Measurements from ENCODE around the gene PP2D1.
"Not testable (repeated sequence)": the region's sequence is repeated elsewhere in the genome, so short reads cannot be mapped to it uniquely, and the experiment has no call there.

The PP2D1 gene

GRCh38 chr3:20012164-20012563, at the start of gene PP2D1:
TSS of gene PP2D1 (minus strand) at chr3:20012264. CDS start at chr3:20012072, 192 bp downstream.
- Mint-ChIP-seq H3K9me3 (no peaks in the 10 kb centered on the region), H3K4me1 (no peaks in the 10 kb centered on the region), H3K27ac (no peak within 1 kb of the TSS), H3K36me3 (no peaks in the 10 kb centered on the region), H3K27me3 (no peaks in the 10 kb centered on the region), H3K4me3 (no peak within 1 kb of the TSS)

- Mint-ChIP-seq H3K4me1 (peaks cover 55% of the 10 kb centered on the region), H3K4me3 (no peak overlapping the region)
Observed at GRCh38 chr3:20060974-20061685, 49.1 kb upstream of the PP2D1 start.

GRCh38 chr3:20059929-20060328, 47.9 kb upstream of the PP2D1 start:
- peaks cover 45% of the 10 kb centered on the region for H3K4me1 Mint-ChIP-seq
- no peaks in the 10 kb centered on the region for H3K9me3 Mint-ChIP-seq
- no peak overlapping the region for H3K27ac Mint-ChIP-seq
- no peaks in the 10 kb centered on the region for H3K27me3 Mint-ChIP-seq
- no peak overlapping the region for H3K4me3 Mint-ChIP-seq
- peaks cover 3% of the 10 kb centered on the region for H3K36me3 Mint-ChIP-seq

More at GRCh38 chr3:20060974-20061685, 49.1 kb upstream of the PP2D1 start:
- Mint-ChIP-seq H3K36me3 (peaks cover 3% of the 10 kb centered on the region), H3K27me3 (no peaks in the 10 kb centered on the region), H3K27ac (no peak overlapping the region), H3K9me3 (no peaks in the 10 kb centered on the region)

- no peak overlapping the region for H3K27ac Mint-ChIP-seq
- H3K4me1 Mint-ChIP-seq = peaks cover 29% of the 10 kb centered on the region
- H3K4me3 Mint-ChIP-seq = no peak overlapping the region
- H3K36me3 Mint-ChIP-seq = peaks cover 5% of the 10 kb centered on the region
- no peaks in the 10 kb centered on the region for H3K27me3 Mint-ChIP-seq
- H3K9me3 Mint-ChIP-seq = no peaks in the 10 kb centered on the region
Observed at GRCh38 chr3:20057612-20058180, 45.6 kb upstream of the PP2D1 start.

- Mint-ChIP-seq H3K36me3 (peaks cover 5% of the 10 kb centered on the region), H3K9me3 (no peaks in the 10 kb centered on the region), H3K4me3 (no peak overlapping the region), H3K27me3 (no peaks in the 10 kb centered on the region), H3K27ac (no peak overlapping the region), H3K4me1 (peaks cover 31% of the 10 kb centered on the region)
Observed at GRCh38 chr3:20056725-20057611, 44.9 kb upstream of the PP2D1 start.

GRCh38 chr3:20055842-20056241, 43.8 kb upstream of the PP2D1 start:
- no peak overlapping the region for H3K4me3 Mint-ChIP-seq
- H3K36me3 Mint-ChIP-seq = peaks cover 5% of the 10 kb centered on the region
- peaks cover 35% of the 10 kb centered on the region for H3K4me1 Mint-ChIP-seq
- no peak overlapping the region for H3K27ac Mint-ChIP-seq
- H3K9me3 Mint-ChIP-seq = no peaks in the 10 kb centered on the region
- H3K27me3 Mint-ChIP-seq = no peaks in the 10 kb centered on the region

- Mint-ChIP-seq H3K36me3 (peaks cover 5% of the 10 kb centered on the region), H3K4me1 (peaks cover 39% of the 10 kb centered on the region), H3K4me3 (no peak overlapping the region), H3K27ac (no peak overlapping the region), H3K27me3 (no peaks in the 10 kb centered on the region), H3K9me3 (no peaks in the 10 kb centered on the region)
Observed at GRCh38 chr3:20055020-20055775, 43.1 kb upstream of the PP2D1 start.

- Mint-ChIP-seq H3K4me1 (peaks cover 38% of the 10 kb centered on the region), H3K4me3 (no peak overlapping the region), H3K27me3 (no peaks in the 10 kb centered on the region), H3K36me3 (peaks cover 2% of the 10 kb centered on the region), H3K27ac (no peak overlapping the region), H3K9me3 (no peaks in the 10 kb centered on the region)
Observed at GRCh38 chr3:20054549-20054987, 42.5 kb upstream of the PP2D1 start.

GRCh38 chr3:20052851-20053250, 40.8 kb upstream of the PP2D1 start:
- H3K27ac Mint-ChIP-seq = peak overlapping the region; percentile 20
- no peak overlapping the region for H3K4me3 Mint-ChIP-seq

GRCh38 chr3:20051123-20051806, 39.2 kb upstream of the PP2D1 start:
- Mint-ChIP-seq H3K4me3 (no peak overlapping the region), H3K9me3 (no peaks in the 10 kb centered on the region), H3K27me3 (no peaks in the 10 kb centered on the region), H3K27ac (no peak overlapping the region), H3K36me3 (peaks cover 2% of the 10 kb centered on the region), H3K4me1 (peaks cover 63% of the 10 kb centered on the region)

More at GRCh38 chr3:20052851-20053250, 40.8 kb upstream of the PP2D1 start:
- no peaks in the 10 kb centered on the region for H3K27me3 Mint-ChIP-seq
- peaks cover 47% of the 10 kb centered on the region for H3K4me1 Mint-ChIP-seq
- H3K36me3 Mint-ChIP-seq = peaks cover 2% of the 10 kb centered on the region
- H3K9me3 Mint-ChIP-seq = no peaks in the 10 kb centered on the region

- H3K4me1 Mint-ChIP-seq = peaks cover 86% of the 10 kb centered on the region
- H3K27me3 Mint-ChIP-seq = no peaks in the 10 kb centered on the region
- no peaks in the 10 kb centered on the region for H3K9me3 Mint-ChIP-seq
- H3K27ac Mint-ChIP-seq = no peak overlapping the region
- H3K4me3 Mint-ChIP-seq = no peak overlapping the region
- no peaks in the 10 kb centered on the region for H3K36me3 Mint-ChIP-seq
Observed at GRCh38 chr3:20047976-20048883, 36.2 kb upstream of the PP2D1 start.

GRCh38 chr3:20047341-20047779, 35.3 kb upstream of the PP2D1 start:
- H3K4me3 Mint-ChIP-seq = no peak overlapping the region
- no peak overlapping the region for H3K27ac Mint-ChIP-seq
- H3K27me3 Mint-ChIP-seq = no peaks in the 10 kb centered on the region
- peaks cover 89% of the 10 kb centered on the region for H3K4me1 Mint-ChIP-seq
- no peaks in the 10 kb centered on the region for H3K36me3 Mint-ChIP-seq
- H3K9me3 Mint-ChIP-seq = no peaks in the 10 kb centered on the region

- H3K4me3 Mint-ChIP-seq = no peak overlapping the region
- H3K27me3 Mint-ChIP-seq = no peaks in the 10 kb centered on the region
- H3K27ac Mint-ChIP-seq = no peak overlapping the region
- H3K4me1 Mint-ChIP-seq = peaks cover 89% of the 10 kb centered on the region
- no peaks in the 10 kb centered on the region for H3K9me3 Mint-ChIP-seq
- H3K36me3 Mint-ChIP-seq = no peaks in the 10 kb centered on the region
Observed at GRCh38 chr3:20046556-20046955, 34.5 kb upstream of the PP2D1 start.

- H3K4me1 Mint-ChIP-seq = peaks cover 77% of the 10 kb centered on the region
- not testable (repeated sequence) for H3K27ac Mint-ChIP-seq, H3K9me3 Mint-ChIP-seq, H3K4me3 Mint-ChIP-seq, H3K27me3 Mint-ChIP-seq, H3K36me3 Mint-ChIP-seq
Observed at GRCh38 chr3:20045141-20045540, 33.1 kb upstream of the PP2D1 start.
